PC-3 (cell line): ENCODE measurements around the gene DIAPH3. TPM values are rescaled to one million over a fixed set of nuclear protein-coding genes. Genes with fewer than 3 reads are reported as not detected.

Source experiments
- ATAC-seq: fragments of 200-7000 bp; cut with Tn5 transposase; 2 replicates; pipeline ENCODE4 v1.9.1; 2020; ENCODE audit warnings: mild to moderate bottlenecking, moderate library complexity
- BruUV-seq: library from RNA; stranded (reverse); fragments of 400-500 nt; replicated peaks from 2 replicates; lab custom pipeline; 2021; lab: Mats Ljungman, UMichigan
- CTCF ChIA-PET: fragments of 300-600 bp; sonication (Branson Sonifier 250); formaldehyde crosslinking; loops from one replicate; lab custom pipeline; 2022; ENCODE audit warnings: antibody characterized with exemption; lab: Charles Lee
- POLR2A ChIA-PET: fragments of 300-600 bp; sonication (Branson Sonifier 250); formaldehyde crosslinking; loops from one replicate; lab custom pipeline; 2022; ENCODE audit warnings: antibody characterized with exemption; ENCODE audit not compliant: unreplicated experiment; lab: Charles Lee
- DNase-seq: peaks from one replicate; pipeline ENCODE4 v3.0.0-alpha.2; 2015
- H2AFZ ChIP-seq: fragments of 300-600 bp; sonication (generic); 2 replicates; pipeline ENCODE4 v1.6.0; 2016; ENCODE audit warnings: antibody characterized with exemption, low read length
- H3F3A ChIP-seq: fragments of 300-600 bp; sonication (generic); one replicate; pipeline ENCODE4 v1.6.0; 2017; ENCODE audit warnings: antibody characterized with exemption, low read length, control low read depth, mild to moderate bottlenecking; ENCODE audit not compliant: unreplicated experiment
- H3K27ac ChIP-seq: fragments of 300-600 bp; sonication (generic); 2 replicates; pipeline ENCODE4 v1.5.1; 2016; ENCODE audit warnings: mild to moderate bottlenecking, low read length
- H3K27me3 ChIP-seq: fragments of 300-600 bp; sonication (generic); 2 replicates; pipeline ENCODE4 v1.6.1; 2016; ENCODE audit warnings: low read length, mixed read lengths
- H3K36me3 ChIP-seq: fragments of 300-600 bp; sonication (generic); 2 replicates; pipeline ENCODE4 v1.6.1; 2016; ENCODE audit warnings: low read depth, mixed run types, low read length, mixed read lengths
- H3K4me1 ChIP-seq: fragments of 300-600 bp; sonication (generic); 2 replicates; pipeline ENCODE4 v1.5.1; 2016; ENCODE audit warnings: low read length; ENCODE audit not compliant: insufficient read depth
- H3K4me2 ChIP-seq: fragments of 300-600 bp; sonication (generic); 2 replicates; pipeline ENCODE4 v1.6.0; 2016; ENCODE audit warnings: low read length
- H3K4me3 ChIP-seq: fragments of 300-600 bp; sonication (generic); 2 replicates; pipeline ENCODE4 v1.5.1; 2016; ENCODE audit warnings: mild to moderate bottlenecking, low read length, mixed read lengths
- H3K79me2 ChIP-seq: fragments of 300-600 bp; sonication (generic); 2 replicates; pipeline ENCODE4 v1.6.1; 2017; ENCODE audit warnings: low read length, mixed read lengths
- H3K9ac ChIP-seq: fragments of 300-600 bp; sonication (generic); 2 replicates; pipeline ENCODE4 v1.6.0; 2016; ENCODE audit warnings: mild to moderate bottlenecking, low read length
- H3K9me2 ChIP-seq: fragments of 300-600 bp; sonication (generic); replicated peaks from 2 replicates; pipeline ENCODE4 v1.6.1; 2016; ENCODE audit warnings: mixed run types, low read length, mixed read lengths
- H3K9me3 ChIP-seq: fragments of 300-600 bp; sonication (generic); 2 replicates; pipeline ENCODE4 v1.6.1; 2016; ENCODE audit warnings: low read length, mixed read lengths
- H4K20me1 ChIP-seq: fragments of 300-600 bp; sonication (generic); 2 replicates; pipeline ENCODE4 v1.6.1; 2016; ENCODE audit warnings: low read length, mixed read lengths
- CTCF ChIP-seq: fragments of 300-600 bp; sonication (generic); conservative IDR thresholded peaks from 2 replicates; pipeline ENCODE4 v1.5.1; 2017; ENCODE audit warnings: antibody characterized with exemption, low read depth, mild to moderate bottlenecking, low read length
- EZH2 ChIP-seq: fragments of 300-600 bp; sonication (generic); IDR thresholded peaks from one replicate; pipeline ENCODE4 v1.6.1; 2017; ENCODE audit warnings: antibody characterized with exemption, mild to moderate bottlenecking, low read length; ENCODE audit not compliant: unreplicated experiment
- EZH2phosphoT487 ChIP-seq: fragments of 300-600 bp; sonication (generic); IDR thresholded peaks from 2 replicates; pipeline ENCODE4 v1.6.1; 2018; ENCODE audit warnings: mild to moderate bottlenecking, antibody characterized with exemption, low read length, borderline replicate concordance
- intact Hi-C: fragments of 100-400 bp; cut with micrococcal nuclease; formaldehyde crosslinking; loops from 2 replicates; pipeline ENCODE4 v1.9.0; 2023
- total RNA-seq: library from RNA; depleted of rRNA; stranded (reverse); fragments of >200 nt; gene quantifications from 2 replicates; pipeline ENCODE4 v1.2.3, GENCODE V29; 2014

The DIAPH3 gene
- total RNA-seq, 1 experiment from 2014 or later: 7.6 TPM

DNA sequence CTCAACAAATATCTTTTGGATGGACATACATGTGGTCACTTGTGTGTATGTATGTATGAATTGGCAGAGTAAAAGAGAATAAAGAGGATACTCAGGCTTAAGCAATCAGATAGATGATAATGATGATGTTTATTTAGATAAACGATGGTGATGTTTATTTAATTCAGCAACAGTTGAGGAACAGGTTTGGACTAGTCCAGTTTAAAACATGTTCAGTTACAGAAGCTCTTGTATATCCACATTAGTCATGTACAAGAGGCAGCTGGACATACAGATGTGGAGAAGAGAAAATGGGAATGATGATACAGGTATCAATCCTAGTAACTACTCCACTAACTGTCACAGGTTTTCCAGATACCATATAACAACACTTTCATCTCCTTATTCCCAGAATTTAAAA, 232.1 kb downstream of the DIAPH3 start:
- TF ChIP-seq CTCF (no peak), EZH2 (no peak), EZH2phosphoT487 (no peak)
- Histone ChIP-seq H3K9ac (no peak overlapping the region), H3K36me3 (no peaks in the 10 kb centered on the region), H3F3A (no peaks in the 10 kb centered on the region), H3K4me1 (no peaks in the 10 kb centered on the region), H2AFZ (no peak overlapping the region), H3K27ac (no peak overlapping the region), H3K9me3 (no peaks in the 10 kb centered on the region), H3K27me3 (no peaks in the 10 kb centered on the region), H3K4me2 (no peak overlapping the region), H3K79me2 (no peaks in the 10 kb centered on the region), H3K4me3 (no peak overlapping the region), H3K9me2 (no peaks in the 10 kb centered on the region), H4K20me1 (no peaks in the 10 kb centered on the region)
- CTCF ChIA-PET: no interaction called here
- POLR2A ChIA-PET: no interaction called here
- intact Hi-C loops: no loop called here
- no peak for ATAC-seq
- no TSS peak for BruUV-seq
- DNase-seq: no peak

GRCh38 chr13:59924256-59924655, 239.5 kb downstream of the DIAPH3 start:
- H3K4me3 ChIP-seq: no peak overlapping the region
- H2AFZ ChIP-seq: no peak overlapping the region
- intact Hi-C loops: no loop called here
- no peaks in the 10 kb centered on the region for H4K20me1 ChIP-seq
- no peak overlapping the region for H3K9ac ChIP-seq
- DNase-seq: no peak
- H3F3A ChIP-seq: no peaks in the 10 kb centered on the region
- BruUV-seq: no TSS peak
- H3K79me2 ChIP-seq: no peaks in the 10 kb centered on the region
- ATAC-seq: no peak
- no peaks in the 10 kb centered on the region for H3K36me3 ChIP-seq
- no peak overlapping the region for H3K27ac ChIP-seq
- ChIA-PET POLR2A (no interaction called here), CTCF (no interaction called here)
- no peaks in the 10 kb centered on the region for H3K4me1 ChIP-seq
- no peaks in the 10 kb centered on the region for H3K27me3 ChIP-seq
- TF ChIP-seq EZH2phosphoT487 (no peak), EZH2 (no peak), CTCF (no peak)
- H3K9me2 ChIP-seq: no peaks in the 10 kb centered on the region
- no peaks in the 10 kb centered on the region for H3K9me3 ChIP-seq
- no peak overlapping the region for H3K4me2 ChIP-seq

DNA sequence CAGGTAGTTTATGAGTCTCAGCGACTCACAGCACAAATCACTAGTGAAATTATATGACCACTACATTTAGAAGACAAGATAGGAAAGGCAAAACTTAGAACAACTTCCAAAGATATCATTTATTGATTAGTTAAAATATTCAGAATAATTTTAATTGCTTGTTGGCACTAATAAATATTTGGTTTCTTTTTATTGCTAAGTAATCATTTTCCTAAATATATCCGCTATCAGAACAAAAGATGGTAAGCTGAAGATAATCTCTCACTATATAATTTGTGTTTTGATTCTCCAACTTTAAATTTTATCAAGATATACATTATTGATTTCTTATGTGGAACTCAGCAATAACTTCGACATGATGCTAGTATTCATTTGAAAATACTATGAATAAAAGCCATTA, 248.5 kb downstream of the DIAPH3 start:
- Histone ChIP-seq H2AFZ (no peak overlapping the region), H3K4me3 (no peak overlapping the region), H3K9ac (no peak overlapping the region), H3K9me3 (no peaks in the 10 kb centered on the region), H3K4me2 (no peak overlapping the region), H3K27me3 (no peaks in the 10 kb centered on the region), H3K27ac (no peak overlapping the region), H3K36me3 (no peaks in the 10 kb centered on the region), H3K79me2 (no peaks in the 10 kb centered on the region), H3K4me1 (no peaks in the 10 kb centered on the region), H4K20me1 (no peaks in the 10 kb centered on the region), H3F3A (no peaks in the 10 kb centered on the region), H3K9me2 (no peaks in the 10 kb centered on the region)
- DNase-seq: no peak
- ATAC-seq: no peak
- no peak for TF ChIP-seq CTCF
- TF ChIP-seq EZH2phosphoT487: no peak
- ChIA-PET CTCF (no interaction called here), POLR2A (no interaction called here)
- intact Hi-C loops: loop anchor here (10.0 kb wide), 1 partner anchor 310 kb away; no protein-coding TSS in a partner anchor
- BruUV-seq: no TSS peak
